GM23338 (cell line): ENCODE results near the gene DBNL. TPM values are rescaled to one million over a fixed set of nuclear protein-coding genes. Genes with fewer than 3 reads are reported as not detected.

Source experiments
- ATAC-seq: fragments of 200-7000 bp; cut with Tn5 transposase; 3 replicates; pipeline ENCODE4 v1.9.1; 2020
- DNase-seq: peaks from one replicate; pipeline ENCODE4 v3.0.0-alpha.2; 2015; ENCODE audit warnings: low spot score
- H2AFZ ChIP-seq: fragments of 200-600 bp; sonication (generic); 2 replicates; pipeline ENCODE4 v1.8.0; 2016; ENCODE audit warnings: antibody characterized with exemption, mild to moderate bottlenecking, moderate library complexity
- H3F3A ChIP-seq: fragments of 200-600 bp; sonication (generic); replicated peaks from 2 replicates; pipeline ENCODE4 v1.8.0; 2017; ENCODE audit warnings: antibody characterized with exemption, mixed run types, low read depth
- H3K27ac ChIP-seq: fragments of 200-600 bp; sonication (generic); 2 replicates; pipeline ENCODE4 v1.6.1; 2016; ENCODE audit warnings: low read depth
- H3K27me3 ChIP-seq: fragments of 200-600 bp; sonication (generic); 2 replicates; pipeline ENCODE4 v1.8.0; 2016; ENCODE audit warnings: mild to moderate bottlenecking, mixed run types, moderate library complexity; ENCODE audit not compliant: insufficient read depth
- H3K36me3 ChIP-seq: fragments of 200-600 bp; sonication (generic); 2 replicates; pipeline ENCODE4 v1.8.0; 2016; ENCODE audit warnings: mild to moderate bottlenecking; ENCODE audit not compliant: insufficient read depth
- H3K4me1 ChIP-seq: fragments of 200-600 bp; sonication (generic); 2 replicates; pipeline ENCODE4 v1.8.0; 2016; ENCODE audit warnings: mild to moderate bottlenecking, moderate library complexity; ENCODE audit not compliant: insufficient read depth
- H3K4me2 ChIP-seq: fragments of 200-600 bp; sonication (generic); 2 replicates; pipeline ENCODE4 v1.7.1; 2017; ENCODE audit warnings: mixed run types
- H3K4me3 ChIP-seq: fragments of 200-600 bp; sonication (generic); 2 replicates; pipeline ENCODE4 v1.6.1; 2016; ENCODE audit warnings: mixed run types
- H3K79me2 ChIP-seq: fragments of 200-600 bp; sonication (generic); replicated peaks from 2 replicates; pipeline ENCODE4 v1.8.0; 2017; ENCODE audit warnings: mild to moderate bottlenecking; ENCODE audit not compliant: insufficient read depth
- H3K9me2 ChIP-seq: fragments of 200-600 bp; sonication (generic); 2 replicates; pipeline ENCODE4 v1.8.0; 2017; ENCODE audit not compliant: insufficient read depth
- H4K20me1 ChIP-seq: fragments of 200-600 bp; sonication (generic); replicated peaks from 2 replicates; pipeline ENCODE4 v1.8.0; 2017; ENCODE audit warnings: mild to moderate bottlenecking; ENCODE audit not compliant: insufficient read depth
- H3K27ac Mint-ChIP-seq: 2 replicates; pipeline ENCODE4 v1.8.0; 2020; ENCODE audit warnings: inconsistent platforms, mild to moderate bottlenecking, moderate library complexity, mixed read lengths
- H3K27me3 Mint-ChIP-seq: 3 replicates; pipeline ENCODE4 v1.8.0; 2022; ENCODE audit warnings: low read depth, mild to moderate bottlenecking, moderate library complexity, mixed read lengths, inconsistent platforms; ENCODE audit not compliant: insufficient read depth, poor library complexity
- H3K36me3 Mint-ChIP-seq: 3 replicates; pipeline ENCODE4 v1.8.0; 2021; ENCODE audit warnings: low read depth, mild to moderate bottlenecking, inconsistent platforms, moderate library complexity, mixed read lengths
- H3K4me1 Mint-ChIP-seq: 3 replicates; pipeline ENCODE4 v1.8.0; 2020; ENCODE audit warnings: mild to moderate bottlenecking, inconsistent platforms, mixed read lengths
- H3K4me3 Mint-ChIP-seq: 3 replicates; pipeline ENCODE4 v1.8.0; 2021; ENCODE audit warnings: moderate library complexity, mild to moderate bottlenecking, inconsistent platforms, mixed read lengths
- H3K9me3 Mint-ChIP-seq: 3 replicates; pipeline ENCODE4 v1.8.0; 2020; ENCODE audit warnings: moderate library complexity, mild to moderate bottlenecking, inconsistent platforms, mixed read lengths
- CREB1 ChIP-seq: fragments of 250-450 bp; sonication (Bioruptor Pico); IDR thresholded peaks from 2 replicates; pipeline ENCODE4 v1.5.0; 2020; ENCODE audit warnings: low read depth, mild to moderate bottlenecking, moderate library complexity
- EZH2 ChIP-seq: fragments of 200-600 bp; sonication (generic); IDR thresholded peaks from one replicate; pipeline ENCODE4 v1.8.0; 2017; ENCODE audit warnings: antibody characterized with exemption, mild to moderate bottlenecking, low read depth; ENCODE audit not compliant: unreplicated experiment
- JUNB ChIP-seq: IDR thresholded peaks from one replicate; pipeline ENCODE4 v1.6.1; 2016; ENCODE audit warnings: antibody characterized with exemption; ENCODE audit not compliant: unreplicated experiment
- REST ChIP-seq: IDR thresholded peaks from one replicate; pipeline ENCODE4 v1.6.1; 2018; ENCODE audit warnings: antibody characterized with exemption; ENCODE audit not compliant: unreplicated experiment
- STAT1 ChIP-seq: IDR thresholded peaks from one replicate; pipeline ENCODE4 v1.6.1; 2016; ENCODE audit warnings: antibody characterized with exemption; ENCODE audit not compliant: unreplicated experiment
- ZNF114 ChIP-seq: fragments of 250-450 bp; sonication (Bioruptor Pico); IDR thresholded peaks from 2 replicates; pipeline ENCODE4 v1.5.0; 2020; ENCODE audit warnings: mild to moderate bottlenecking, moderate library complexity
- polyA plus RNA-seq: library from polyadenylated mRNA; unstranded; fragments of >200 nt; fragmentation: Nextera tagmentation; extraction: Ambion mirVana; gene quantifications from 2 replicates; pipeline ENCODE4 v1.2.1, GENCODE V29; 2016
- total RNA-seq: library from RNA; depleted of rRNA; stranded (reverse); fragments of >200 nt; shearing (Covaris generic); gene quantifications from 2 replicates; pipeline ENCODE4 v1.2.3, GENCODE V29; 2014
- TF ChIP-seq, protein P1 (sequence below): fragments of 250-450 bp; sonication (Bioruptor Pico); IDR thresholded peaks from 2 replicates; pipeline ENCODE4 v1.5.0; 2020; ENCODE audit warnings: mild to moderate bottlenecking, moderate library complexity
- TF ChIP-seq, protein P2 (sequence below): IDR thresholded peaks from 2 replicates; pipeline ENCODE4 v1.6.1; 2016; ENCODE audit warnings: antibody characterized with exemption
- TF ChIP-seq, protein P3 (sequence below), 2 experiments: fragments of 200-600 bp in 1 of 2; sonication (generic) in 1 of 2; conservative IDR thresholded peaks; 2 replicates each; pipeline versions ENCODE4 v1.5.1 to v1.6.1; 2016 to 2017; ENCODE audit warnings: antibody characterized with exemption in 2 of 2, low read depth in 2 of 2, mild to moderate bottlenecking in 2 of 2, moderate library complexity in 1 of 2

Gene DBNL
- total and polyA plus RNA-seq, 2 experiments from 2014 or later: 18.1 to 49.4 TPM

DNA sequence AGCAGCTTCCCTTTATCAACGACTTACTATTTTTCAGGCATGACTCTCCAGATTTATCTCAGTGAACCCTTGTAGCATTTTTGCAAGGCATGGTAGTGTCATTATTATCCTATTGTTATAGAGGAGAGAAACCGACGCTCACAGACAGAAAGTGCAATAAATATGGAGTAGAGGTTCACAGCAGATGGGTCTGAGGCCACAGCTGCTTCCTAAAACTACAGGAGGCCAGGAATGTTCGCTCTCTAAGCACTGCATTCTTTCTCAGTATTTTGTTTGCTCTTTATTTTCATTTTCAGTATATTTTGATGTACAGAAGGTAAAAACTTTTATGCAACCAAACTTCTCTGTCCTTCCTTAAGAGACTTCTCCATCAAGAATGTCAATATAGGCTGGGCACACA is 55.2 kb downstream of the DBNL start:
- Histone ChIP-seq H3K79me2 (no peaks in the 10 kb centered on the region), H3K9me2 (no peaks in the 10 kb centered on the region), H2AFZ (no peak overlapping the region), H4K20me1 (no peaks in the 10 kb centered on the region), H3K4me2 (no peak overlapping the region), H3K27ac (no peak overlapping the region), H3K36me3 (no peaks in the 10 kb centered on the region), H3K4me1 (peaks cover 4% of the 10 kb centered on the region; the same call in 1 of the 2 replicates), H3K27me3 (no peaks in the 10 kb centered on the region), H3K4me3 (no peak overlapping the region), H3F3A (no peaks in the 10 kb centered on the region)
- TF ChIP-seq ZNF114 (no peak), REST (no peak), JUNB (no peak), CREB1 (CRISPR knock-in tag) (no peak), STAT1 (no peak), EZH2 (no peak)
- TF ChIP-seq, protein P1, sequence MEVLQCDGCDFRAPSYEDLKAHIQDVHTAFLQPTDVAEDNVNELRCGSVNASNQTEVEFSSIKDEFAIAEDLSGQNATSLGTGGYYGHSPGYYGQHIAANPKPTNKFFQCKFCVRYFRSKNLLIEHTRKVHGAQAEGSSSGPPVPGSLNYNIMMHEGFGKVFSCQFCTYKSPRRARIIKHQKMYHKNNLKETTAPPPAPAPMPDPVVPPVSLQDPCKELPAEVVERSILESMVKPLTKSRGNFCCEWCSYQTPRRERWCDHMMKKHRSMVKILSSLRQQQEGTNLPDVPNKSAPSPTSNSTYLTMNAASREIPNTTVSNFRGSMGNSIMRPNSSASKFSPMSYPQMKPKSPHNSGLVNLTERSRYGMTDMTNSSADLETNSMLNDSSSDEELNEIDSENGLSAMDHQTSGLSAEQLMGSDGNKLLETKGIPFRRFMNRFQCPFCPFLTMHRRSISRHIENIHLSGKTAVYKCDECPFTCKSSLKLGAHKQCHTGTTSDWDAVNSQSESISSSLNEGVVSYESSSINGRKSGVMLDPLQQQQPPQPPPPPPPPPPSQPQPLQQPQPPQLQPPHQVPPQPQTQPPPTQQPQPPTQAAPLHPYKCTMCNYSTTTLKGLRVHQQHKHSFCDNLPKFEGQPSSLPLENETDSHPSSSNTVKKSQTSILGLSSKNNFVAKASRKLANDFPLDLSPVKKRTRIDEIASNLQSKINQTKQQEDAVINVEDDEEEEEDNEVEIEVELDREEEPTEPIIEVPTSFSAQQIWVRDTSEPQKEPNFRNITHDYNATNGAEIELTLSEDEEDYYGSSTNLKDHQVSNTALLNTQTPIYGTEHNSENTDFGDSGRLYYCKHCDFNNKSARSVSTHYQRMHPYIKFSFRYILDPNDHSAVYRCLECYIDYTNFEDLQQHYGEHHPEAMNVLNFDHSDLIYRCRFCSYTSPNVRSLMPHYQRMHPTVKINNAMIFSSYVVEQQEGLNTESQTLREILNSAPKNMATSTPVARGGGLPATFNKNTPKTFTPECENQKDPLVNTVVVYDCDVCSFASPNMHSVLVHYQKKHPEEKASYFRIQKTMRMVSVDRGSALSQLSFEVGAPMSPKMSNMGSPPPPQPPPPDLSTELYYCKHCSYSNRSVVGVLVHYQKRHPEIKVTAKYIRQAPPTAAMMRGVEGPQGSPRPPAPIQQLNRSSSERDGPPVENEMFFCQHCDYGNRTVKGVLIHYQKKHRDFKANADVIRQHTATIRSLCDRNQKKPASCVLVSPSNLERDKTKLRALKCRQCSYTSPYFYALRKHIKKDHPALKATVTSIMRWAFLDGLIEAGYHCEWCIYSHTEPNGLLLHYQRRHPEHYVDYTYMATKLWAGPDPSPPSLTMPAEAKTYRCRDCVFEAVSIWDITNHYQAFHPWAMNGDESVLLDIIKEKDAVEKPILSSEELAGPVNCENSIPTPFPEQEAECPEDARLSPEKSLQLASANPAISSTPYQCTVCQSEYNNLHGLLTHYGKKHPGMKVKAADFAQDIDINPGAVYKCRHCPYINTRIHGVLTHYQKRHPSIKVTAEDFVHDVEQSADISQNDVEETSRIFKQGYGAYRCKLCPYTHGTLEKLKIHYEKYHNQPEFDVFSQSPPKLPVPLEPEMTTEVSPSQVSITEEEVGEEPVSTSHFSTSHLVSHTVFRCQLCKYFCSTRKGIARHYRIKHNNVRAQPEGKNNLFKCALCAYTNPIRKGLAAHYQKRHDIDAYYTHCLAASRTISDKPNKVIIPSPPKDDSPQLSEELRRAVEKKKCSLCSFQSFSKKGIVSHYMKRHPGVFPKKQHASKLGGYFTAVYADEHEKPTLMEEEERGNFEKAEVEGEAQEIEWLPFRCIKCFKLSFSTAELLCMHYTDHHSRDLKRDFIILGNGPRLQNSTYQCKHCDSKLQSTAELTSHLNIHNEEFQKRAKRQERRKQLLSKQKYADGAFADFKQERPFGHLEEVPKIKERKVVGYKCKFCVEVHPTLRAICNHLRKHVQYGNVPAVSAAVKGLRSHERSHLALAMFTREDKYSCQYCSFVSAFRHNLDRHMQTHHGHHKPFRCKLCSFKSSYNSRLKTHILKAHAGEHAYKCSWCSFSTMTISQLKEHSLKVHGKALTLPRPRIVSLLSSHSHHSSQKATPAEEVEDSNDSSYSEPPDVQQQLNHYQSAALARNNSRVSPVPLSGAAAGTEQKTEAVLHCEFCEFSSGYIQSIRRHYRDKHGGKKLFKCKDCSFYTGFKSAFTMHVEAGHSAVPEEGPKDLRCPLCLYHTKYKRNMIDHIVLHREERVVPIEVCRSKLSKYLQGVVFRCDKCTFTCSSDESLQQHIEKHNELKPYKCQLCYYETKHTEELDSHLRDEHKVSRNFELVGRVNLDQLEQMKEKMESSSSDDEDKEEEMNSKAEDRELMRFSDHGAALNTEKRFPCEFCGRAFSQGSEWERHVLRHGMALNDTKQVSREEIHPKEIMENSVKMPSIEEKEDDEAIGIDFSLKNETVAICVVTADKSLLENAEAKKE (CRISPR knock-in tag): no peak
- TF ChIP-seq, protein P2, sequence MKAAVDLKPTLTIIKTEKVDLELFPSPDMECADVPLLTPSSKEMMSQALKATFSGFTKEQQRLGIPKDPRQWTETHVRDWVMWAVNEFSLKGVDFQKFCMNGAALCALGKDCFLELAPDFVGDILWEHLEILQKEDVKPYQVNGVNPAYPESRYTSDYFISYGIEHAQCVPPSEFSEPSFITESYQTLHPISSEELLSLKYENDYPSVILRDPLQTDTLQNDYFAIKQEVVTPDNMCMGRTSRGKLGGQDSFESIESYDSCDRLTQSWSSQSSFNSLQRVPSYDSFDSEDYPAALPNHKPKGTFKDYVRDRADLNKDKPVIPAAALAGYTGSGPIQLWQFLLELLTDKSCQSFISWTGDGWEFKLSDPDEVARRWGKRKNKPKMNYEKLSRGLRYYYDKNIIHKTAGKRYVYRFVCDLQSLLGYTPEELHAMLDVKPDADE: no peak
- TF ChIP-seq, protein P3, sequence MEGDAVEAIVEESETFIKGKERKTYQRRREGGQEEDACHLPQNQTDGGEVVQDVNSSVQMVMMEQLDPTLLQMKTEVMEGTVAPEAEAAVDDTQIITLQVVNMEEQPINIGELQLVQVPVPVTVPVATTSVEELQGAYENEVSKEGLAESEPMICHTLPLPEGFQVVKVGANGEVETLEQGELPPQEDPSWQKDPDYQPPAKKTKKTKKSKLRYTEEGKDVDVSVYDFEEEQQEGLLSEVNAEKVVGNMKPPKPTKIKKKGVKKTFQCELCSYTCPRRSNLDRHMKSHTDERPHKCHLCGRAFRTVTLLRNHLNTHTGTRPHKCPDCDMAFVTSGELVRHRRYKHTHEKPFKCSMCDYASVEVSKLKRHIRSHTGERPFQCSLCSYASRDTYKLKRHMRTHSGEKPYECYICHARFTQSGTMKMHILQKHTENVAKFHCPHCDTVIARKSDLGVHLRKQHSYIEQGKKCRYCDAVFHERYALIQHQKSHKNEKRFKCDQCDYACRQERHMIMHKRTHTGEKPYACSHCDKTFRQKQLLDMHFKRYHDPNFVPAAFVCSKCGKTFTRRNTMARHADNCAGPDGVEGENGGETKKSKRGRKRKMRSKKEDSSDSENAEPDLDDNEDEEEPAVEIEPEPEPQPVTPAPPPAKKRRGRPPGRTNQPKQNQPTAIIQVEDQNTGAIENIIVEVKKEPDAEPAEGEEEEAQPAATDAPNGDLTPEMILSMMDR (conservative IDR thresholded peaks at IDR 0.05; ENCODE audit: low read depth in 2 of 2): no peak
- DNase-seq: no peak
- no peak for ATAC-seq
- no peak overlapping the region for H3K27ac Mint-ChIP-seq
- H3K36me3 Mint-ChIP-seq: no peaks in the 10 kb centered on the region
- H3K9me3 Mint-ChIP-seq: no peaks in the 10 kb centered on the region
- H3K27me3 Mint-ChIP-seq: peaks cover 20% of the 10 kb centered on the region
- H3K4me3 Mint-ChIP-seq: no peak overlapping the region
- peaks cover 11% of the 10 kb centered on the region for H3K4me1 Mint-ChIP-seq
